MM.1S (cell line): ENCODE results near the gene F8.
"Not testable (repeated sequence)": the region's sequence is repeated elsewhere in the genome, so short reads cannot be mapped to it uniquely, and the experiment has no call there.

ENCODE experiments used
- DNase-seq: peaks from one replicate; pipeline ENCODE4 v3.0.0-alpha.2; 2015
- H2AFZ ChIP-seq: fragments of 300-600 bp; sonication (generic); 2 replicates; pipeline ENCODE4 v1.6.0; 2016; ENCODE audit warnings: antibody characterized with exemption, low read length
- H3F3A ChIP-seq: fragments of 300-600 bp; sonication (generic); 2 replicates; pipeline ENCODE4 v1.6.1; 2016; ENCODE audit warnings: mild to moderate bottlenecking, antibody characterized with exemption, low read length, moderate library complexity, mixed read lengths; ENCODE audit not compliant: insufficient read depth
- H3K27ac ChIP-seq: fragments of 300-600 bp; sonication (generic); 2 replicates; pipeline ENCODE4 v1.5.1; 2016; ENCODE audit warnings: mild to moderate bottlenecking, low read length
- H3K27me3 ChIP-seq: fragments of 300-600 bp; sonication (generic); replicated peaks from 2 replicates; pipeline ENCODE4 v1.6.0; 2016; ENCODE audit warnings: low read length; ENCODE audit not compliant: insufficient read depth
- H3K36me3 ChIP-seq: fragments of 300-600 bp; sonication (generic); replicated peaks from 2 replicates; pipeline ENCODE4 v1.6.1; 2016; ENCODE audit warnings: mild to moderate bottlenecking, low read length, mixed read lengths; ENCODE audit not compliant: insufficient read depth
- H3K4me1 ChIP-seq: fragments of 300-600 bp; sonication (generic); 2 replicates; pipeline ENCODE4 v1.6.1; 2016; ENCODE audit warnings: low read length, mixed read lengths
- H3K4me2 ChIP-seq: fragments of 300-600 bp; sonication (generic); 2 replicates; pipeline ENCODE4 v1.6.0; 2016; ENCODE audit warnings: low read depth, low read length
- H3K4me3 ChIP-seq: fragments of 300-600 bp; sonication (generic); 2 replicates; pipeline ENCODE4 v1.5.1; 2016; ENCODE audit warnings: low read length, mixed read lengths
- H3K79me2 ChIP-seq: fragments of 300-600 bp; sonication (generic); 2 replicates; pipeline ENCODE4 v1.6.1; 2016; ENCODE audit warnings: mixed run types, low read length, mixed read lengths
- H3K9ac ChIP-seq: fragments of 300-600 bp; sonication (generic); 2 replicates; pipeline ENCODE4 v1.6.1; 2016; ENCODE audit warnings: low read length, mixed read lengths
- H3K9me2 ChIP-seq: fragments of 300-600 bp; sonication (generic); replicated peaks from 2 replicates; pipeline ENCODE4 v1.6.1; 2016; ENCODE audit warnings: mild to moderate bottlenecking, low read length, mixed read lengths; ENCODE audit not compliant: insufficient read depth
- H3K9me3 ChIP-seq: fragments of 300-600 bp; sonication (generic); replicated peaks from 2 replicates; pipeline ENCODE4 v1.6.1; 2016; ENCODE audit warnings: mild to moderate bottlenecking, low read length, mixed read lengths; ENCODE audit not compliant: insufficient read depth
- H4K20me1 ChIP-seq: fragments of 300-600 bp; sonication (generic); 2 replicates; pipeline ENCODE4 v1.6.1; 2016; ENCODE audit warnings: mild to moderate bottlenecking, low read length, moderate library complexity, mixed read lengths; ENCODE audit not compliant: insufficient read depth
- CTCF ChIP-seq: fragments of 300-600 bp; sonication (generic); IDR thresholded peaks from 2 replicates; pipeline ENCODE4 v1.5.1; 2016; ENCODE audit warnings: antibody characterized with exemption, low read length, mixed read lengths
- EZH2 ChIP-seq: fragments of 300-600 bp; sonication (generic); optimal IDR thresholded peaks from 2 replicates; pipeline ENCODE3; 2017; ENCODE audit warnings: low read depth, mild to moderate bottlenecking, antibody characterized with exemption, low read length, mixed read lengths
- EZH2phosphoT487 ChIP-seq: fragments of 300-600 bp; sonication (generic); IDR thresholded peaks from 2 replicates; pipeline ENCODE4 v1.6.1; 2018; ENCODE audit warnings: antibody characterized with exemption, low read length

F8 gene

GRCh38 chrX:154818916-154819770, 203.4 kb downstream of the F8 start:
- Histone ChIP-seq H3K27me3 (no peaks in the 10 kb centered on the region), H3K79me2 (no peaks in the 10 kb centered on the region), H2AFZ (no peak overlapping the region), H4K20me1 (no peaks in the 10 kb centered on the region), H3K36me3 (no peaks in the 10 kb centered on the region), H3K9me3 (no peaks in the 10 kb centered on the region), H3K9me2 (no peaks in the 10 kb centered on the region), H3K4me3 (no peak overlapping the region), H3K27ac (no peak overlapping the region), H3K4me1 (peaks cover 6% of the 10 kb centered on the region; the same call in 1 of the 2 replicates), H3K9ac (no peak overlapping the region), H3F3A (no peaks in the 10 kb centered on the region), H3K4me2 (no peak overlapping the region)
- no peak for DNase-seq
- TF ChIP-seq CTCF (no peak), EZH2phosphoT487 (no peak), EZH2 (no peak)

GRCh38 chrX:154817048-154817618, 205.4 kb downstream of the F8 start:
- not testable (repeated sequence) for H4K20me1 ChIP-seq, H3K4me2 ChIP-seq, H3K9me2 ChIP-seq, H3K4me3 ChIP-seq, H3K9me3 ChIP-seq, H2AFZ ChIP-seq, H3K9ac ChIP-seq, H3K79me2 ChIP-seq, H3K36me3 ChIP-seq, DNase-seq, H3K27ac ChIP-seq, H3F3A ChIP-seq, H3K27me3 ChIP-seq
- peaks cover 11% of the 10 kb centered on the region for H3K4me1 ChIP-seq

- peaks cover 11% of the 10 kb centered on the region for H3K4me1 ChIP-seq
- not testable (repeated sequence) for H3K9me2 ChIP-seq, DNase-seq, H3K4me2 ChIP-seq, H3K4me3 ChIP-seq, H3F3A ChIP-seq, H2AFZ ChIP-seq, H3K27me3 ChIP-seq, H3K36me3 ChIP-seq, H3K27ac ChIP-seq, H4K20me1 ChIP-seq, H3K9ac ChIP-seq, H3K9me3 ChIP-seq, H3K79me2 ChIP-seq
Measured at GRCh38 chrX:154816326-154816898, 206.1 kb downstream of the F8 start.

GRCh38 chrX:154815274-154815818, 207.2 kb downstream of the F8 start:
- H3K27ac ChIP-seq, result no peak overlapping the region
- no peak overlapping the region for H2AFZ ChIP-seq
- H3K4me3 ChIP-seq, result no peak overlapping the region
- no peaks in the 10 kb centered on the region for H3K79me2 ChIP-seq
- peaks cover 16% of the 10 kb centered on the region for H3K4me1 ChIP-seq
- TF ChIP-seq EZH2phosphoT487 (no peak), EZH2 (no peak)
- H3K9me3 ChIP-seq, result no peaks in the 10 kb centered on the region
- H3K36me3 ChIP-seq, result no peaks in the 10 kb centered on the region
- H3K9ac ChIP-seq, result no peak overlapping the region
- no peaks in the 10 kb centered on the region for H3K27me3 ChIP-seq
- DNase-seq, result no peak
- no peaks in the 10 kb centered on the region for H4K20me1 ChIP-seq
- H3K9me2 ChIP-seq, result no peaks in the 10 kb centered on the region
- H3K4me2 ChIP-seq, result no peak overlapping the region
- H3F3A ChIP-seq, result peaks cover under 1% of the 10 kb centered on the region; the same call in 1 of the 2 replicates
